Stomach (tissue), 9 donors: ENCODE results near the gene RGS3. TPM values are rescaled to one million over a fixed set of nuclear protein-coding genes. Genes with fewer than 3 reads are reported as not detected.

Source experiments
- DNase-seq, 2 donors: peaks; one replicate each; pipeline versions ENCODE4 v3.0.0 to v3.0.0-alpha.2; 2013 to 2019
- H3K27ac ChIP-seq, 5 donors: fragments of 200-600 bp in 4 of 5; sonication (generic) in 4 of 5; one replicate each; pipeline ENCODE4 v1.5.1; 2013 to 2019; ENCODE audit warnings: mild to moderate bottlenecking in 1 of 5, moderate library complexity in 1 of 5
- H3K27me3 ChIP-seq, 3 donors: fragments of 200-600 bp; sonication (generic); one replicate each; pipeline ENCODE4 v1.5.1; 2017 to 2019; ENCODE audit warnings: mixed run types in 1 of 3
- H3K36me3 ChIP-seq, 4 donors: fragments of 200-600 bp; sonication (generic); 1 replicate in 3 of 4; 2 replicates in 1 of 4; pipeline ENCODE4 v1.5.1; 2016 to 2019
- H3K4me1 ChIP-seq, 4 donors: fragments of 200-600 bp; sonication (generic); one replicate each; pipeline ENCODE4 v1.5.1; 2016 to 2019
- H3K4me3 ChIP-seq, 4 donors: fragments of 200-600 bp; sonication (generic) in 3 of 4; one replicate each; pipeline ENCODE4 v1.5.1; 2016 to 2019; ENCODE audit warnings: mild to moderate bottlenecking in 1 of 4
- H3K9me3 ChIP-seq, 4 donors: fragments of 200-600 bp; sonication (generic); one replicate each; pipeline ENCODE4 v1.5.1; 2016 to 2019
- EP300 ChIP-seq: sonication (generic); formaldehyde crosslinking; IDR thresholded peaks from one replicate; pipeline ENCODE4 v1.6.1; 2017; ENCODE audit warnings: antibody characterized with exemption
- POLR2A ChIP-seq, 4 donors: fragments of 450-650 bp; IDR thresholded peaks; one replicate each; pipeline ENCODE4 v1.6.1; 2016; ENCODE audit warnings: antibody characterized with exemption in 4 of 4, control low read depth in 2 of 4, mild to moderate bottlenecking in 1 of 4, moderate library complexity in 1 of 4
- POLR2AphosphoS5 ChIP-seq, 3 donors: sonication (generic); formaldehyde crosslinking; IDR thresholded peaks; one replicate each; pipeline ENCODE4 v1.6.1; 2016; ENCODE audit warnings: antibody characterized with exemption in 3 of 3
- WGBS, 5 donors: extraction: QIAGEN DNeasy Blood & Tissue Kit in 3 of 5; methylation state at CpG; one replicate each; pipeline versions ENCODE4 v1.1.5 to v1.1.7; 2013 to 2018; 5-methylcytosine and 5-hydroxymethylcytosine counted together
- intact Hi-C: fragments of 100-400 bp; cut with DNase I; formaldehyde crosslinking; loops from one replicate; pipeline ENCODE4 v1.15.1; 2023; ENCODE audit warnings: low total_unique reads
- polyA plus RNA-seq, 3 donors: library from polyadenylated mRNA; stranded (reverse); fragments of 200-250 nt; gene quantifications; one replicate each; pipeline ENCODE4 v1.2.3, GENCODE V29; 2013
- total RNA-seq, 5 donors: library from RNA; depleted of rRNA; stranded (reverse); fragments of >200 nt; gene quantifications; one replicate each; pipeline versions ENCODE4 v1.1.0 to v1.2.3, GENCODE V29; 2014 to 2016
- TF ChIP-seq, protein P1 (sequence below), 7 experiments: fragments of 450-650 bp in 4 of 7; fragments of 200-600 bp in 3 of 7; sonication (generic) in 3 of 7; IDR thresholded peaks; one replicate each; pipeline ENCODE4 v1.5.1; 2016 to 2019; ENCODE audit warnings: antibody characterized with exemption in 7 of 7, control low read depth in 2 of 7, mild to moderate bottlenecking in 1 of 7
- donor health status: healthy with polysubstance abuse.
- donor health status: Bipolar disorder and iron deficiency.
- donor health status: healthy.

RGS3 gene
- total and polyA plus RNA-seq, 8 donors: 26.6 to 71.4 (median 35.7) TPM

DNA sequence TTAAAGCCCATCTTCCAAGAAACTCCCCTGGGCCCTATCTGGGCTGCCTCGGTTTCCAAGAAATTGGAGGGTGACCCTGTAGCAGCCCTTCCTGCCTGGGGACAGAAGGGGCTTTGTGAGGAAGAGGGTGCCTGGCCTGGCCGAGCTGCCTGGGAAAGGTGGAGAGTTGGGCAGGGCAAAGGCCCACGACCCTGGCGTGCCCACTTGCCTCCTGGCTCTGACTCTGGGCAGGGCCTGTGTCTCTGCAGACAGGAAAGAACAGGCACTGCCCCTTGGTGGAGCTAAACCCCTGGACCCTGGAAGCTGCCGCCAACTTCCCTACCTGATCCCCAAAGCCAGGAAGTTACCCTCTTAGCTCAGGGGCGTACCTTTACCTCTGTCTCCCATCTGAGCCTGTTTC, 149.3 kb downstream of the RGS3 start:
- DNase-seq: no peak
- Histone ChIP-seq H3K27ac (no peak overlapping the region), H3K4me3 (no peak overlapping the region), H3K27me3 (no peaks in the 10 kb centered on the region), H3K36me3 (no peaks in the 10 kb centered on the region), H3K9me3 (no peaks in the 10 kb centered on the region), H3K4me1 (peaks cover 34 to 51% (median 43%) of the 10 kb centered on the region in 4 donors)
- 85 to 97% (median 88%) methylated on average over 5 to 6 of the region's 6 CpGs for WGBS, 5 donors
- TF ChIP-seq POLR2AphosphoS5 (IDR thresholded peaks at IDR 0.05) (no peak), POLR2A (IDR thresholded peaks at IDR 0.05) (no peak), EP300 (no peak)
- TF ChIP-seq, protein P1, sequence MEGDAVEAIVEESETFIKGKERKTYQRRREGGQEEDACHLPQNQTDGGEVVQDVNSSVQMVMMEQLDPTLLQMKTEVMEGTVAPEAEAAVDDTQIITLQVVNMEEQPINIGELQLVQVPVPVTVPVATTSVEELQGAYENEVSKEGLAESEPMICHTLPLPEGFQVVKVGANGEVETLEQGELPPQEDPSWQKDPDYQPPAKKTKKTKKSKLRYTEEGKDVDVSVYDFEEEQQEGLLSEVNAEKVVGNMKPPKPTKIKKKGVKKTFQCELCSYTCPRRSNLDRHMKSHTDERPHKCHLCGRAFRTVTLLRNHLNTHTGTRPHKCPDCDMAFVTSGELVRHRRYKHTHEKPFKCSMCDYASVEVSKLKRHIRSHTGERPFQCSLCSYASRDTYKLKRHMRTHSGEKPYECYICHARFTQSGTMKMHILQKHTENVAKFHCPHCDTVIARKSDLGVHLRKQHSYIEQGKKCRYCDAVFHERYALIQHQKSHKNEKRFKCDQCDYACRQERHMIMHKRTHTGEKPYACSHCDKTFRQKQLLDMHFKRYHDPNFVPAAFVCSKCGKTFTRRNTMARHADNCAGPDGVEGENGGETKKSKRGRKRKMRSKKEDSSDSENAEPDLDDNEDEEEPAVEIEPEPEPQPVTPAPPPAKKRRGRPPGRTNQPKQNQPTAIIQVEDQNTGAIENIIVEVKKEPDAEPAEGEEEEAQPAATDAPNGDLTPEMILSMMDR (IDR thresholded peaks at IDR 0.05): no peak
- intact Hi-C loops: no loop called here

DNA sequence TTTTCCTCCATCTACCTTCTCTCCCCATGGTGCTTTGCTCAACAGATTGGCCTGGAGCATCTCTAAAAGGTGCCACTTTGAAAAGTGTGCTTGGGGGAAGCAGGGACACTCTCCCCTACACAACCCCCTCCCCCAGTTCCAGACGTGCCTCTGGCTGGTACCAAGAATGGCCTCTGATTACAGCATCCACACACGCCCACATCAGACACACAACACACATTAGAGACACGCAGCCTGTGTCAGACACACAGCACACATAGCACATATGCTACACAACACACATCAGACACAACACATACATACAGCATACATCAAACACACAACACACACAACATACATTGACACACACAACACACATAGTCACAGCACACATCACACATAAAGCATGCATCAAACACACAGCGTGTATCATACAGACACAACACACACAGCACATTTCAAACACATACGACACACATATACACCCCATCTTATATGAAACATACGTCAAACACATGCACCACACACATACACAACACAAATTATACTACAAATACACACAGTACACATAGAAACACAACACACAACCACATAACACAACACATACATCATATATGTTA, 150.4 kb downstream of the RGS3 start:
- no peak overlapping the region for H3K27ac ChIP-seq
- DNase-seq: no peak
- no peaks in the 10 kb centered on the region for H3K36me3 ChIP-seq
- H3K27me3 ChIP-seq: no peaks in the 10 kb centered on the region
- H3K9me3 ChIP-seq: no peaks in the 10 kb centered on the region
- TF ChIP-seq, protein P1 (IDR thresholded peaks at IDR 0.05): no peak
- TF ChIP-seq POLR2A (IDR thresholded peaks at IDR 0.05) (no peak), EP300 (no peak), POLR2AphosphoS5 (IDR thresholded peaks at IDR 0.05) (no peak)
- H3K4me1 ChIP-seq: peaks cover 34 to 50% (median 41%) of the 10 kb centered on the region in 4 donors
- no peak overlapping the region for H3K4me3 ChIP-seq
- WGBS, 5 donors: 76 to 88% (median 83%) methylated on average over 6 of the region's 6 CpGs
- intact Hi-C loops: no loop called here

DNA sequence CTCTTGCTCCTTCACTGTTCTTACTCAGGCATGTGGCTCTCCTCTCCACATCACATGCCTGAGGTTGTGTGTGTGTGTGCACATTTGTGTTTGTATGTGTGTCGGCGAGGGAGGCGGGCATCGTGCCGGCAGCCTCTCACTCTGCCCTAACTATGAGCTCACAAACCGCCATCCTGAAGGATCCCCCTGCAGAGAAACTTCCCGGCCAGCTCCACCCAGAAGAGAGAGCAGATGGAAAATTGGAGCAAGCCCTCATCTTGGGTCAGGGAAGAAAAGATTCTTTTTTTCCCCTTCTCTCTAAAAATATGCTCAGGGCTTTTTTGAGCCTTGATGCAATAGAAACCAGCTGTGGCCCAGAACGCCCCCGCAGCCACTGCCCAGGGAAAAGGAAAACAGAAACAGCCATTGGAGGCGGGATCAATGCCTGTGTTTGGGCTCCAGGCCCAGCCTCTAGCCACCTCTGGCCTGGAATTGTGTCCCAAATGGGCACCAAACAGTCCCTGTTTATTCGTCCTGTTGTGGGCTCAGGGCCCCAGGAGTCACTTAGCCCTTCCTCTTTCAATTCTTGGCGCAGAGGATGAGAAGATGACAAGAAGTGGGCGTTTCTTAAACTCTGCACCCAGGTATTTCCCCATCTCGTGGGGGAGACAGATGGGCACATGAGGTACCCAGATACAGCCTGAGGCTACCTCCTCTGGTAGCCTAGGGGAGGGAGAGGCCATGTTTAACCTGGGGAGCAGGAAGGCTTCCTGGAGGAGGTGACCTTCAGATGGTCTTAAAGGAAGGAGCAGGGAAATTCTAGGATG, 151.5 kb downstream of the RGS3 start:
- TF ChIP-seq, protein P1 (IDR thresholded peaks at IDR 0.05): no peak
- TF ChIP-seq POLR2AphosphoS5 (IDR thresholded peaks at IDR 0.05): peak in 2 of 3 donors; percentile 8 to 25
- Histone ChIP-seq H3K27ac (peak overlapping the region in 4 of 5 donors; percentile 61 to 73 (median 67)), H3K36me3 (no peaks in the 10 kb centered on the region), H3K9me3 (no peaks in the 10 kb centered on the region), H3K4me3 (no peak overlapping the region), H3K27me3 (no peaks in the 10 kb centered on the region), H3K4me1 (peaks cover 36 to 50% (median 42%) of the 10 kb centered on the region in 4 donors)
- 28 to 45% (median 33%) methylated on average over 13 to 14 of the region's 14 CpGs for WGBS, 5 donors
- intact Hi-C loops: no loop called here
- DNase-seq: peak in 1 of 2 donors; percentile 85

DNA sequence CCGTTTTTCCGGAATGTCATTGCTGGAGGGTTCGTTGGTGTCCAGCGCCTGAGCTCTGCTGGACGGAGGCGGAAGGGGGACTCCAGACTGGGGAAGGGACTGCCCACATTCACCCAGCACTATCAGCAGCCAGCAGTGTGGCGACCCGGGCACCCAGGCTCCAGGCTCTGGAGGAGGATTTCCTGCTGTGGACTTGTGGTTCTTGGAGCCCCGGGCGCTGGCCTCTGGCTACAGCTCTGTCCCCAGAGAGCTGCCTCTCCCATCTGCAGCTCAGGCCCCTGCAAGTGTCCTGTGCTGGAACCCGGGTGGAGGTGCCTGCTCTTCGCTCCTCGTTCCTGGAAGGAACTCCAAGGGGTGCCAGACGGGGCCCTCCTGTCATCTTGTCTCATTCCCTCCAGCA, 152.6 kb downstream of the RGS3 start:
- Histone ChIP-seq H3K4me3 (no peak overlapping the region), H3K9me3 (no peaks in the 10 kb centered on the region), H3K27me3 (no peaks in the 10 kb centered on the region), H3K27ac (peak overlapping the region in 4 of 5 donors; percentile 47 to 73 (median 67)), H3K36me3 (no peaks in the 10 kb centered on the region), H3K4me1 (peaks cover 38 to 53% (median 47%) of the 10 kb centered on the region in 4 donors)
- WGBS, 5 donors: 51 to 60% (median 54%) methylated on average over 9 to 14 of the region's 14 CpGs
- intact Hi-C loops: no loop called here
- TF ChIP-seq, protein P1 (IDR thresholded peaks at IDR 0.05): no peak
- TF ChIP-seq EP300: no peak
- TF ChIP-seq POLR2AphosphoS5 (IDR thresholded peaks at IDR 0.05): no peak
- TF ChIP-seq POLR2A (IDR thresholded peaks at IDR 0.05): no peak
- no peak for DNase-seq
